Measurements from ENCODE around the gene RXRA.

DNA sequence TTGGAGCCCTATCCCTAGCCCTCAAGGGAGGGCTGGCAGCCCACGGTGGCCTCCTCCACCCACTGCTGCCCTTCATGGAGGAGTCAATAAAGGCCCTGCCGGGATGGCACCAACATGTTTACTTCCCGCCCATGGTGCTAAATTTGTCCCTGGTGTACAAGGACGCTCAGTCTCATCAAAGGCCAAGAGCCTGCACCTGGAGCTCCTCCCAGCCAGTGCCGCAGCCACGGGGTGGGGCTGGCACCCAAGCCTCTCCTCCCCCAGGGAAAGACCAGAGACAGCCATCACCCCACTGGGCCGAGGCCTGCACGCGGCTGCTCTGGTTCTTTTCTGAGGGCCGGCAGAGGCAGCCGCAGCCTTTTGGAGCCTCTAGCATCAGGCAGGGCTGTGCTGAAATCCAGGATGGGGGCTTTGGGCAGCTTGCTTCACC is 34.8 kb upstream of the RXRA start:
- TF ChIP-seq SMC3 (conservative IDR thresholded peaks at IDR 0.05; ENCODE audit: poor library complexity) (no peak), REST (IDR thresholded peaks at IDR 0.05; ENCODE audit: borderline replicate concordance) (no peak), EP300 (conservative IDR thresholded peaks at IDR 0.05; ENCODE audit: poor library complexity, severe bottlenecking) (no peak)
- TF ChIP-seq, protein P1, sequence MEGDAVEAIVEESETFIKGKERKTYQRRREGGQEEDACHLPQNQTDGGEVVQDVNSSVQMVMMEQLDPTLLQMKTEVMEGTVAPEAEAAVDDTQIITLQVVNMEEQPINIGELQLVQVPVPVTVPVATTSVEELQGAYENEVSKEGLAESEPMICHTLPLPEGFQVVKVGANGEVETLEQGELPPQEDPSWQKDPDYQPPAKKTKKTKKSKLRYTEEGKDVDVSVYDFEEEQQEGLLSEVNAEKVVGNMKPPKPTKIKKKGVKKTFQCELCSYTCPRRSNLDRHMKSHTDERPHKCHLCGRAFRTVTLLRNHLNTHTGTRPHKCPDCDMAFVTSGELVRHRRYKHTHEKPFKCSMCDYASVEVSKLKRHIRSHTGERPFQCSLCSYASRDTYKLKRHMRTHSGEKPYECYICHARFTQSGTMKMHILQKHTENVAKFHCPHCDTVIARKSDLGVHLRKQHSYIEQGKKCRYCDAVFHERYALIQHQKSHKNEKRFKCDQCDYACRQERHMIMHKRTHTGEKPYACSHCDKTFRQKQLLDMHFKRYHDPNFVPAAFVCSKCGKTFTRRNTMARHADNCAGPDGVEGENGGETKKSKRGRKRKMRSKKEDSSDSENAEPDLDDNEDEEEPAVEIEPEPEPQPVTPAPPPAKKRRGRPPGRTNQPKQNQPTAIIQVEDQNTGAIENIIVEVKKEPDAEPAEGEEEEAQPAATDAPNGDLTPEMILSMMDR (IDR thresholded peaks at IDR 0.05; ENCODE audit: poor library complexity, severe bottlenecking), result no peak
